Endometrial microvascular endothelial cells (primary cell): ENCODE measurements around the gene AHCY. TPM values are rescaled to one million over a fixed set of nuclear protein-coding genes. Genes with fewer than 3 reads are reported as not detected.
"Not testable (repeated sequence)": the region's sequence is repeated elsewhere in the genome, so short reads cannot be mapped to it uniquely, and the experiment has no call there.

Experiments
- in situ Hi-C: cut with HindIII; loops from 2 replicates; pipeline ENCODE4 v1.10.0; 2017; ENCODE audit warnings: low sequenced_read_pairs, low pct_unique_long_range_greater_than_20kb; ENCODE audit errors: inconsistent ontology term
- total RNA-seq: library from RNA; depleted of rRNA; stranded (reverse); fragments of >200 nt; gene quantifications from one replicate; pipeline ENCODE4 v1.2.3, GENCODE V29; 2015; ENCODE audit errors: inconsistent ontology term

The AHCY gene
- total RNA-seq, 1 donor from 2014 or later: 134 TPM

GRCh38 chr20:34268851-34269636 is 34.1 kb downstream of the AHCY start:
- in situ Hi-C loops: no loop called here

- in situ Hi-C loops: no loop called here
These were observed 35.0 kb downstream of the AHCY start for GRCh38 chr20:34268145-34268544.

GRCh38 chr20:34264141-34264540 is 39.0 kb downstream of the AHCY start:
- in situ Hi-C loops: no loop called here

- in situ Hi-C loops: not testable (repeated sequence)
These were observed 39.7 kb downstream of the AHCY start for GRCh38 chr20:34263468-34263867.

DNA sequence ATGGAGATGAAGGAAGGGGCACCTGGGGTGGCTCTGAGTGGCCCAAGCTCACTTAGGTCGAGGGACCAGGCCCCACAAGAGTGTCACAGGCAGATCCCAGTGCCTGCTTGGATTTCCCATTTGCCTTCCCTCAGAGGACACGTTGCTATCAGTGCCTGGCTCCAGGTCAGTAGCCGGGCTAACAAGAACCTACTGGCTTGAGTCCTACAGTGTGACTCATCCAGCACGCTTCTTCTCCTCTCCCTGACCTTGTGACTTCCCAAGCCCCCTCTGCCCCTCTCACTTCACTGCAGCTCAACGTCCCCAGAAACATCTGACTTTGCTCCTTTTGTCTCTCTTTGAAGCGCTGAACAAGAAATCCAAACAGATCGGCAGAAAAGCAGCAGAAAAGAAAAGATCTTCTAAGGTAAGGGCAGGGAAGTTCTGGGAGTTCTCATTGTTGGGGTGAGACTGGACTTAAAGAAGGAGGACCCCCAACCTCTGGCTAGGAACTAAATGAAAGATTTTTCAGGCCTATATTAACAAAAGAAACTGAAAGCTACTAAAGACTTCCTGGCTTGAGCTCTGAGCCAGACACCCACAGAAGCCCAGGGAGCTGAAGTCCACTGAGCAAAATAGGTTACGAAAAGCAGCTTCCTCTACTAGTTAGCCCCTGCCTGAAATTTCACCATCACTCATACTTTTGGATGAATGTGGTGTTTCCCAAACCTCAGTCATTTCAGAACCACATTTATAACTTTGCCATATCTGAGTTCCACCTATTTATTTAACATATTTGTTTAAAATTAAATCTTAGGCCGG is 40.5 kb downstream of the AHCY start:
- in situ Hi-C loops: no loop called here

DNA sequence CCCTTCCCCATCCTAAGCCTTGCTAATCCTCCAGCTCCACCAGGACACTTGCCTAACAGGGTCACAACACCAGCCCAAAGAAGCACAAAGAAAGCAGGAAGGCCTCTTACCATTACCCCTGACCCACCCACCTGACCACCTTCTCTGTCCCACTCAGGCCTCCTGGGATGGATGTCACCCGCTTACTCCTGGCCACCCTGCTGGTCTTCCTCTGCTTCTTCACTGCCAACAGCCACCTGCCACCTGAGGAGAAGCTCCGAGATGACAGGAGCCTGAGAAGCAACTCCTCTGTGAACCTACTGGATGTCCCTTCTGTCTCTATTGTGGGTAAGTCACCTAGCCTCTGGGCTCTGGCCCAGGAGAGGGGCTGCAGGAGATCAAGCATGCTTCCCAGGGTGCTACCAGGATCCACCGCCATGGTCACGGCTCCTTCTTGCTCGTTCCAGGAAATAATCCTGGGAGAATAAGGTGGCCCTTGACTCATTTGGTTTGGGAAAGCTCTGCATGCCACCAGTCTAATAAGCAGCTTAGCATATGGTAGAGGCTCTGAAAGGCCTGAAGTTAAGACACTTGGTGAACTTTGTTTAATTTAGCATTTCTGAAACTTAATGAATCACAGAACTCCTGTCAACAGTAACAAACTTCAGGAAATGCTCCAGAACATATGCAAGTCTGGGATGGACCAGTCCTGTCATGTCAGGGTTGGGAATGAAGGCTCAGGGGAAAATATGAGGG is 42.8 kb downstream of the AHCY start:
- in situ Hi-C loops: no loop called here

DNA sequence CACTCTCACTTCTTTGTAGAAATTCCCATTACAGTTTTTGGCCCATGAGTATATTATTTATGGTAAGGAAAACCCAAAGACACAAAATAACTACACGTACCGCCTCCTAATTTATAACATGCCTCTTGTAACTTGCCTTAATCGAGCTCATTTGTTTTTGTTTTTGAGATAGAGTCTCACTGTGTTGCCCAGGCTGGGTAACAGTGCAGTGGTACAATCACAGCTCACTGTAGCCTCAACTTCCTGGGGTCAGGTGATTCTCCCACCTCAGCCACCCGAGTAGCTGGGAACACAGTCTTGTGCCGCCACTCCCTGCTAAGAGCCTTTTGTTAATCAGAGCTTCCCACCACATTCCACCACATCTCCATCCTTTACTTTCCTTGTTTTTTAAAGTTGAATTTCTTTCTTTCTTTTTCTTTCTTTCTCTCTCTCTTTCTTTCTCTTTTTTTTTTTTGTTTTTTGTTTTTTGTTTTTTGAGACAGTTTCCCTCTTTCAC is 46.5 kb downstream of the AHCY start:
- in situ Hi-C loops: no loop called here

- in situ Hi-C loops: no loop called here
These were observed 48.2 kb downstream of the AHCY start for GRCh38 chr20:34254979-34255378.

DNA sequence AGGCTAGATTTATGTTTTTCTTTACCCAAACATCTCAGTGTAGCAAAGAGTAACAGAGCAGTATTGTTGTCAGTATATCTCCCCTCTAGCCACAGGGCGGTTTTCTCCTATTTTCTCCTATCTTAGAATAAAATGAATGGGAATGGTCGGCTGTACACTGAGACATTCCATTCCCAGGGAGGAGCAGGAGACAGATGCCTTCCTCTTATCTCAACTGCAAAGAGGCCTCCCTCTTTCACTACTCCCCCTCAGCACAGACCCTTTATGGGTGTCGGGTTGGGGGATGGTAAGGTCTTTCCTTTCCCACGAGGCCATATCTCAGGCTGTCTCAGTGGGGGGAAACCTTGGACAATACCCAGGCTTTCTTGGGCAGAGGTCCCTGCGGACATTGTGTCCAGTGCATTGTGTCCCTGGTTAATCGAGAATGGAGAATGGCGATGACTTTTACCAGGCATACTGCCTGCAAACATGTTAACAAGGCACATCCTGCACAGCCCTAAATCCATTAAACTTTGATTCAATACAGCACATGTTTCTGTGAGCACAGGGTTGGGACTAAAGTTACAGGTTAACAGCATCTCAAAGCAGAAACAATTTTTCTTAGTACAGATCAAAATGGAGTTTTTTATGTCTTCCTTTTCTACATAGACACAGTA is 50.6 kb downstream of the AHCY start:
- in situ Hi-C loops: not testable (repeated sequence)

GRCh38 chr20:34251619-34252018 is 51.5 kb downstream of the AHCY start:
- in situ Hi-C loops: no loop called here

DNA sequence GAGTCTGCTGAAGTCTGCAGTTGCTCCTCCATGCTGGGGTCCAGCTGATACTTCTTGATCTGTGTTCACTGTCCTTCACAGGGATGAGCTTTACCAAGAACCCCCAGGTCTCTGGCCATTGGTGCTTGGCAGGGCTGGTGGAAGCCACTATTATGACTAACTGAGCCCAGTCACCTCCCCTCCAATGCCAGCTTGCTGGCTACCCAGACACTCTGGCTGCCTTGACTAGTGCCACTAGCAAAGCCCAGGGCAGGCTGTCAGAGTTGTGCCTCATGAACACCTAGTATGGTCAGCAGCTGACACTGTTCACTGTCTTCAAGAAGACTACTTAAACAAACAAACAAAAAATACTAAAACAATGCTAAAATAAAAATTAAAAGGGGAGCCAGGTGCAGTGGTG is 53.1 kb downstream of the AHCY start:
- in situ Hi-C loops: no loop called here

- in situ Hi-C loops: no loop called here
These were observed 53.9 kb downstream of the AHCY start for GRCh38 chr20:34249291-34249690.

DNA sequence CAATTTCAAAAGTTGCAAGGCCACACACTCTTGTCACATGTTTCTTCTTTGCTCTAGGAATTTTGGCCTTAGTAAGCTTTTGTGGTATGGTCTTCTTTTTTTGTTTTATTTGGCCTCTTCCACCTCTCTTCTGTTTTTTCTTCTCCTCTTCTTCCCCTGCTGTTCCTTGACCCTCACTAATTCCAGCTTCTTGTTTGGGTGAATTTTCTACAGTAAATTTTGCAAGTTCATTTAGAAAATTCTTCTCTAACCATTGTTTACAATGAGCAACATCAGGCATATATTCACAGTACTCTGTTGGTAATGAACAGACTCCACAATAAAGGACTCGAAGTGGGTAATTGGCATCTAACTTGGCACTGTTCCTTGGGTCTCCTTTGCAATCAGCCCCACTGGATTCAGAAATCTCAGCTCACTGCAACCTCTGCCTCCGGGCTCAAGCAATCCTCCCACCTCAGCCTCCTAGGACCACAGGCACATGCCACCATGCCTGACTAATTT is 57.0 kb downstream of the AHCY start:
- in situ Hi-C loops: no loop called here

GRCh38 chr20:34243377-34243776 is 59.8 kb downstream of the AHCY start:
- in situ Hi-C loops: no loop called here

- in situ Hi-C loops: no loop called here
These were observed 60.3 kb downstream of the AHCY start for GRCh38 chr20:34242879-34243278.

GRCh38 chr20:34242015-34242414 is 61.1 kb downstream of the AHCY start:
- in situ Hi-C loops: not testable (repeated sequence)

DNA sequence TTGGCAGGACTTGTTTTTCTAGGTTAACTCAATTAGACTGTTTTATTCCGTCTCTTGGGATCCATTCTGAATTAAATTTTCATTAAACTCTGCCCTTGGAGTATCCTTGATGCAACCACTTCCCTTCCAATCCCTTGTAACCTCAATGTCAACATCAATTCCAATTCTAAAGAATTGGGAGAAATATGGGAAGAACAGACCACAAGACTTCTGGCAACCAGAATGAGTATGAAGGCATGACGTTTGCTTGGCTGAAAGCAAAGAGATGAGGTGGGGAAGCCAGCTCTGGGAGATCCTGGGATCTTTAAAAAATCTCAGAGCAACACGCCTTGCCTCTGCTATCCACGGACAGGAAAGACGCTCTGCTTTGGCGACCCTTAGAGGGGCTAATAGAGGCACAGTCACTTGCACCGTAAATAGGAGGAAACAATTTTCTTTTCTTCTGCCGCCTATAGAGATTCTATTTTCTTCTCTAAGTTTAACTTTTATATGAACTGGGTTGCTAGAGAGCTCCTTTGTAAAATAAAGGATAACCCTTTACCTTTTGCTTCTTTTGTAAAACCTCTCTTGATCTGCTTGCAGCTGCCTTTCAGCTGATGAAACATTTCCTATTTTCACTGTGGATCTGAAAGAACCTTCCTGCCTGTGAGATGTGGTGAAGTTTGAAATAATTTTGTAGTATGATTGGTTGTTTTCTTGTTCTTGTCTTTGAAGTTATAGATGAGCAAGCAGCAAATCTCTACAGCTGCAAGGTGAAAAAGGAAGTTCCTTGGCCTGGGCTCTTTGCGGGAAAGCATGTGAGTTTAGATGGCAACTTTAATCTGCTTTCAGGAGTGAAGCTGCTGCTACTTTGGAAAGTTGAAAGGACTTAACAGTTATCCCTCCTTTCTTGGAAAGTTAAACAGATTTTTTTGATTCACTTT is 62.2 kb downstream of the AHCY start, which contains the start of gene ASIP:
Gene ASIP (plus strand): TSS at position 731 of the 923 bp plus-strand sequence. CDS start 18,952 bp downstream, outside the sequence.
- in situ Hi-C loops: no loop called here

DNA sequence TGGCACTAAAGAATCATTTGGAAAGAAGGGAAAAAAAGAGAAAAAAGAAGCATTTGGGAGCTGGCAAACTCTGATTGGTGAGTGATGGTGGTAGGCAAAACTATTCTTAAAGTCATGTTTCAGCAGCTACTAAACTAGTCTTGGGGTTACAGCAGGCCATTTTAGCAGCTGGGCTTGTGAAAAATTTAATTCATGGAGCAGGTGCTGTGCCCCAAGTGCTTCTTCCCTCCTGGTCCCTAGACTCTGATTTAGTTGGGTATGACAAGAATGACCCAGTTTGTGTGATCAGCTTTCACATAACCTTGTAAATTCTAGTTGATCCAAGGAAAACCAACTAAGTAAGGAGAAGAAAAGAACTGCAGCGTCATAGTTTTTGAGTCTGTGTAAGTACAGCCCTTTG is 63.0 kb downstream of the AHCY start:
- in situ Hi-C loops: no loop called here
